ENCODE measurements around the gene CYP11A1.

- TF ChIP-seq, protein P1, sequence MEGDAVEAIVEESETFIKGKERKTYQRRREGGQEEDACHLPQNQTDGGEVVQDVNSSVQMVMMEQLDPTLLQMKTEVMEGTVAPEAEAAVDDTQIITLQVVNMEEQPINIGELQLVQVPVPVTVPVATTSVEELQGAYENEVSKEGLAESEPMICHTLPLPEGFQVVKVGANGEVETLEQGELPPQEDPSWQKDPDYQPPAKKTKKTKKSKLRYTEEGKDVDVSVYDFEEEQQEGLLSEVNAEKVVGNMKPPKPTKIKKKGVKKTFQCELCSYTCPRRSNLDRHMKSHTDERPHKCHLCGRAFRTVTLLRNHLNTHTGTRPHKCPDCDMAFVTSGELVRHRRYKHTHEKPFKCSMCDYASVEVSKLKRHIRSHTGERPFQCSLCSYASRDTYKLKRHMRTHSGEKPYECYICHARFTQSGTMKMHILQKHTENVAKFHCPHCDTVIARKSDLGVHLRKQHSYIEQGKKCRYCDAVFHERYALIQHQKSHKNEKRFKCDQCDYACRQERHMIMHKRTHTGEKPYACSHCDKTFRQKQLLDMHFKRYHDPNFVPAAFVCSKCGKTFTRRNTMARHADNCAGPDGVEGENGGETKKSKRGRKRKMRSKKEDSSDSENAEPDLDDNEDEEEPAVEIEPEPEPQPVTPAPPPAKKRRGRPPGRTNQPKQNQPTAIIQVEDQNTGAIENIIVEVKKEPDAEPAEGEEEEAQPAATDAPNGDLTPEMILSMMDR (IDR thresholded peaks at IDR 0.05), result no peak
- no peak for TF ChIP-seq POLR2AphosphoS5 (IDR thresholded peaks at IDR 0.05)
Observed at GRCh38 chr15:74414603-74415338, 47.3 kb upstream of the CYP11A1 start.

All from breast epithelium (tissue), 3 donors.